HEK293 (cell line): ENCODE results near the gene CLDN6.

Experiments
- CTCF ChIA-PET: fragments of 350-600 bp; formaldehyde crosslinking; extraction: SDS; loops from one replicate; lab custom pipeline; 2021; ENCODE audit warnings: antibody characterized with exemption; lab: Yijun Ruan, JAX
- POLR2A ChIA-PET: fragments of 300-600 bp; formaldehyde crosslinking; extraction: SDS; loops from one replicate; lab custom pipeline; 2020; ENCODE audit warnings: antibody characterized with exemption, inconsistent platforms; lab: Yijun Ruan, JAX
- H3K27ac ChIP-seq: fragments of 200-500 bp; sonication (Bioruptor generic); 2 replicates; pipeline ENCODE4 v1.5.1; 2014; ENCODE audit warnings: low read depth, low read length, control low read depth, inconsistent platforms; ENCODE audit errors: extremely low read depth
- H3K36me3 ChIP-seq, 2 experiments: fragments of 200-500 bp in 1 of 2; sonication (Bioruptor generic) in 1 of 2; 1 replicate in 1 of 2; 2 replicates in 1 of 2; pipeline ENCODE4 v1.5.1; 2014 to 2017; ENCODE audit warnings: inconsistent platforms in 2 of 2, low read length in 2 of 2; ENCODE audit not compliant: control insufficient read depth in 2 of 2, insufficient read depth in 1 of 2
- H3K4me1 ChIP-seq: fragments of 200-500 bp; sonication (Bioruptor generic); 2 replicates; pipeline ENCODE4 v1.5.1; 2014; ENCODE audit warnings: mild to moderate bottlenecking, low read length, inconsistent platforms; ENCODE audit not compliant: control insufficient read depth, insufficient read depth
- H3K4me3 ChIP-seq: 2 replicates; pipeline ENCODE4 v1.5.1; 2011; ENCODE audit warnings: low read depth, mild to moderate bottlenecking, control low read depth, low read length, moderate library complexity
- H3K9me3 ChIP-seq: fragments of 200-500 bp; sonication (Bioruptor generic); 2 replicates; pipeline ENCODE4 v1.5.1; 2014; ENCODE audit warnings: low read depth, low read length, inconsistent platforms; ENCODE audit not compliant: control insufficient read depth, insufficient read depth
- EGR2 ChIP-seq: fragments of 450-650 bp; formaldehyde crosslinking; IDR thresholded peaks from 2 replicates; pipeline ENCODE4 v1.5.1; 2016; ENCODE audit warnings: low read depth, missing biosample characterization, missing genetic modification characterization
- GLIS1 ChIP-seq: fragments of 450-650 bp; formaldehyde crosslinking; IDR thresholded peaks from 2 replicates; pipeline ENCODE4 v1.5.1; 2016; ENCODE audit warnings: missing biosample characterization, missing genetic modification characterization
- GLIS2 ChIP-seq: fragments of 450-650 bp; formaldehyde crosslinking; IDR thresholded peaks from 2 replicates; pipeline ENCODE4 v1.5.1; 2016; ENCODE audit warnings: missing biosample characterization, missing genetic modification characterization
- KLF1 ChIP-seq: fragments of 450-650 bp; formaldehyde crosslinking; IDR thresholded peaks from 2 replicates; pipeline ENCODE4 v1.5.1; 2016; ENCODE audit warnings: missing biosample characterization, missing genetic modification characterization
- PRDM10 ChIP-seq: fragments of 450-650 bp; formaldehyde crosslinking; IDR thresholded peaks from 2 replicates; pipeline ENCODE4 v1.5.1; 2016; ENCODE audit warnings: missing biosample characterization, missing genetic modification characterization
- REPIN1 ChIP-seq: fragments of 450-650 bp; formaldehyde crosslinking; IDR thresholded peaks from 2 replicates; pipeline ENCODE4 v1.5.1; 2017; ENCODE audit warnings: missing biosample characterization, missing genetic modification characterization, low read depth
- SCRT2 ChIP-seq: fragments of 450-650 bp; formaldehyde crosslinking; IDR thresholded peaks from 2 replicates; pipeline ENCODE4 v1.5.1; 2016; ENCODE audit warnings: missing biosample characterization, missing genetic modification characterization
- ZBTB8A ChIP-seq: fragments of 450-650 bp; formaldehyde crosslinking; IDR thresholded peaks from 2 replicates; pipeline ENCODE4 v1.5.1; 2016; ENCODE audit warnings: missing biosample characterization, missing genetic modification characterization
- ZFHX2 ChIP-seq: fragments of 450-650 bp; formaldehyde crosslinking; conservative IDR thresholded peaks from 2 replicates; pipeline ENCODE4 v1.5.1; 2016; ENCODE audit warnings: missing biosample characterization, missing genetic modification characterization
- ZNF121 ChIP-seq: fragments of 450-650 bp; formaldehyde crosslinking; IDR thresholded peaks from 2 replicates; pipeline ENCODE4 v1.5.1; 2016; ENCODE audit warnings: missing biosample characterization, missing genetic modification characterization
- ZNF169 ChIP-seq: fragments of 450-650 bp; formaldehyde crosslinking; IDR thresholded peaks from 2 replicates; pipeline ENCODE4 v1.5.1; 2016; ENCODE audit warnings: missing biosample characterization, missing genetic modification characterization
- ZNF175 ChIP-seq: fragments of 450-650 bp; formaldehyde crosslinking; IDR thresholded peaks from 2 replicates; pipeline ENCODE4 v1.5.1; 2016; ENCODE audit warnings: missing biosample characterization, missing genetic modification characterization
- ZNF18 ChIP-seq: fragments of 450-650 bp; formaldehyde crosslinking; IDR thresholded peaks from 2 replicates; pipeline ENCODE4 v1.5.1; 2016; ENCODE audit warnings: missing biosample characterization, missing genetic modification characterization
- ZNF530 ChIP-seq: fragments of 450-650 bp; formaldehyde crosslinking; IDR thresholded peaks from 2 replicates; pipeline ENCODE4 v1.5.1; 2016; ENCODE audit warnings: low read depth, missing biosample characterization, missing genetic modification characterization
- ZNF677 ChIP-seq: fragments of 450-650 bp; IDR thresholded peaks from 2 replicates; pipeline ENCODE4 v1.5.0; 2018; ENCODE audit warnings: missing biosample characterization, mild to moderate bottlenecking, missing genetic modification characterization, moderate library complexity
- ZSCAN23 ChIP-seq: fragments of 450-650 bp; formaldehyde crosslinking; IDR thresholded peaks from 2 replicates; pipeline ENCODE4 v1.5.1; 2016; ENCODE audit warnings: missing biosample characterization, missing genetic modification characterization
- TF ChIP-seq, protein P1 (sequence below): fragments of 450-650 bp; formaldehyde crosslinking; IDR thresholded peaks from 2 replicates; pipeline ENCODE4 v1.5.1; 2016; ENCODE audit warnings: missing biosample characterization, missing genetic modification characterization

Gene CLDN6

GRCh38 chr16:3012246-3012645 is 5.7 kb downstream of the CLDN6 start:
- H3K27ac ChIP-seq: no peak overlapping the region
- H3K4me1 ChIP-seq: no peaks in the 10 kb centered on the region; the same call in 1 of the 2 replicates
- H3K9me3 ChIP-seq: no peaks in the 10 kb centered on the region
- POLR2A ChIA-PET: interaction anchor here (0.6 to 1.4 kb wide), 4 partner anchors 9 to 16 kb away, joined by 3 to 5 read pairs (median 4); partner anchors contain the start of genes HCFC1R1 and THOC6
- no peak overlapping the region for H3K4me3 ChIP-seq
- CTCF ChIA-PET: interaction anchor here (1.0 kb wide), 1 partner anchor 9 kb away, joined by 3 read pairs; no protein-coding TSS in a partner anchor
- no peaks in the 10 kb centered on the region for H3K36me3 ChIP-seq
- TF ChIP-seq SCRT2 (tag by site-specific recombination): peak; percentile 53
- no peak for TF ChIP-seq ZNF530
- TF ChIP-seq, protein P1, sequence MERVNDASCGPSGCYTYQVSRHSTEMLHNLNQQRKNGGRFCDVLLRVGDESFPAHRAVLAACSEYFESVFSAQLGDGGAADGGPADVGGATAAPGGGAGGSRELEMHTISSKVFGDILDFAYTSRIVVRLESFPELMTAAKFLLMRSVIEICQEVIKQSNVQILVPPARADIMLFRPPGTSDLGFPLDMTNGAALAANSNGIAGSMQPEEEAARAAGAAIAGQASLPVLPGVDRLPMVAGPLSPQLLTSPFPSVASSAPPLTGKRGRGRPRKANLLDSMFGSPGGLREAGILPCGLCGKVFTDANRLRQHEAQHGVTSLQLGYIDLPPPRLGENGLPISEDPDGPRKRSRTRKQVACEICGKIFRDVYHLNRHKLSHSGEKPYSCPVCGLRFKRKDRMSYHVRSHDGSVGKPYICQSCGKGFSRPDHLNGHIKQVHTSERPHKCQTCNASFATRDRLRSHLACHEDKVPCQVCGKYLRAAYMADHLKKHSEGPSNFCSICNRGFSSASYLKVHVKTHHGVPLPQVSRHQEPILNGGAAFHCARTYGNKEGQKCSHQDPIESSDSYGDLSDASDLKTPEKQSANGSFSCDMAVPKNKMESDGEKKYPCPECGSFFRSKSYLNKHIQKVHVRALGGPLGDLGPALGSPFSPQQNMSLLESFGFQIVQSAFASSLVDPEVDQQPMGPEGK (tag by site-specific recombination): peak; percentile 55
- TF ChIP-seq KLF1 (tag by site-specific recombination): peak; percentile 40
- peak; percentile 16; the same call in 1 of the 2 replicates for TF ChIP-seq EGR2 (tag by site-specific recombination)
- TF ChIP-seq ZNF677 (tag by site-specific recombination): no peak
- no peak for TF ChIP-seq ZNF175
- TF ChIP-seq ZFHX2 (tag by site-specific recombination): 0 out of 2 replicates have a peak, but pooled peaks have one; percentile 9

GRCh38 chr16:3010510-3010909 is 7.5 kb downstream of the CLDN6 start:
- H3K9me3 ChIP-seq: no peaks in the 10 kb centered on the region
- POLR2A ChIA-PET: interaction anchor here (12.4 kb wide), 1 partner anchor 13 kb away, joined by 247 read pairs; the partner anchor contains the start of genes CLDN6, HCFC1R1, THOC6 and TNFRSF12A
- TF ChIP-seq ZNF121 (tag by site-specific recombination) (peak; percentile 63; the same call in 1 of the 2 replicates), REPIN1 (no peak)
- TF ChIP-seq, all 188 proteins: peak for 1
- Histone ChIP-seq H3K4me3 (no peak overlapping the region), H3K36me3 (no peaks in the 10 kb centered on the region), H3K4me1 (no peaks in the 10 kb centered on the region; the same call in 1 of the 2 replicates), H3K27ac (no peak overlapping the region)
- CTCF ChIA-PET: interaction anchor here (0.7 to 1.3 kb wide), 3 partner anchors 9 to 156 kb away, joined by 3 to 6 read pairs (median 4); partner anchors contain the start of gene TNFRSF12A

DNA sequence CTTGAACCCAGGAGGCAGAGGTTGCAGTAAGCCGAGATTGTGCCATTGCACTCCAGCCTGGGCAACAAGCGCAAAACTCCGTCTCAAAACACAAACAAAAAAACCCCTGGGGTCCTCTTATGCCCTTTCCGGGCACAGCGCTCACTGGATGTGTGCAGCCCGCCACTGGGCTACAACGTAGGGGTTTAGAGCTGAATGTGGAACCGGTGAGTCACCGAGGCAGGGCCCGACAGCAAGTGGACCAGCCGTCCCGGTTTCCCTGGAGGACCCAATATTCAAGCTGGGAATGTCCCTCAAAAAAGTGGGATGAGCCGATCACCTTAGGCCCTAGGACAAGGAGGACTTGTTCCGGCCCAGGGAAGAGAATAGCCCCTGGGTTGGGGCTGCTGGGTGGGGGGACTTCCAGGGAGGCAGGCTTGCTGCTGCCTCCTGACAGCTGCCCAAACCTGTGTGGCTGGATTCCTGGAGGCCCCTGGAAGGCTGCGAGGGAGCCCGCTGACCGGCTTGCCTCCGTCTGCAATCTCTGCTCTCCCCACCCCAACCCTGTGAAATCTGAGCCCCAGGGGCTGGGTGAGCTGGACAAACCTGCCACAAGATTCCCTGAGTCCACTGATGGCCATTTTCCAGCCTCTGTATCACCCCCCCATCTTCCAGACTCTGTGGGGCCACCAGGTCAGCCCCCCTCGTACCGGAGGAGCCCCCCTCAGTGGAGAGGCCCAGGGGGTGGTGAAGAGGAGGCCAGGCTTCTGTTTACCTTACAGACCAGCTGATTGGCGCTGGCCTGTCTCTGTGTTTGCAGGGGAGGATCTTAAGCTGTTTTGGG is 8.2 kb downstream of the CLDN6 start:
- no peak overlapping the region for H3K4me3 ChIP-seq
- H3K9me3 ChIP-seq: no peaks in the 10 kb centered on the region
- CTCF ChIA-PET: interaction anchor here (0.6 to 1.3 kb wide), 4 partner anchors 10 to 156 kb away, joined by 3 to 6 read pairs (median 4); partner anchors contain the start of gene TNFRSF12A
- H3K4me1 ChIP-seq: no peaks in the 10 kb centered on the region; the same call in 1 of the 2 replicates
- H3K36me3 ChIP-seq: no peaks in the 10 kb centered on the region
- TF ChIP-seq ZSCAN23 (no peak), ZBTB8A (peak; percentile 79), ZNF18 (tag by site-specific recombination) (no peak), ZNF169 (tag by site-specific recombination) (no peak), GLIS2 (tag by site-specific recombination) (0 out of 2 replicates have a peak, but pooled peaks have one; percentile 16), PRDM10 (tag by site-specific recombination) (no peak), GLIS1 (tag by site-specific recombination) (peak; percentile 94)
- TF ChIP-seq, protein P1 (tag by site-specific recombination): peak; percentile 43; the same call in 1 of the 2 replicates
- POLR2A ChIA-PET: interaction anchor here (12.4 kb wide), 1 partner anchor 14 kb away, joined by 247 read pairs; the partner anchor contains the start of genes CLDN6, HCFC1R1, THOC6 and TNFRSF12A
- H3K27ac ChIP-seq: no peak overlapping the region
